Esophagus muscularis mucosa (tissue), 3 donors: Measurements from ENCODE around the gene DENND1B.

Source experiments
- CTCF ChIP-seq, 3 experiments: fragments of 200-600 bp in 2 of 3; fragments of 450-650 bp in 1 of 3; sonication (generic) in 2 of 3; IDR thresholded peaks; one replicate each; pipeline ENCODE4 v1.5.1; 2017 to 2019; ENCODE audit warnings: antibody characterized with exemption in 3 of 3, mild to moderate bottlenecking in 2 of 3, moderate library complexity in 1 of 3
- POLR2A ChIP-seq: fragments of 450-650 bp; IDR thresholded peaks from one replicate; pipeline ENCODE4 v1.6.1; 2017; ENCODE audit warnings: antibody characterized with exemption, moderate library complexity, mild to moderate bottlenecking, low read depth

GRCh38 chr1:197725976-197726375 is 49.3 kb downstream of the DENND1B start:
- no peak for TF ChIP-seq CTCF (IDR thresholded peaks at IDR 0.05)
- no peak for TF ChIP-seq POLR2A
